SW480 (cell line): ENCODE results near the gene BCAS3.

Source experiments
- DNase-seq: peaks from one replicate; pipeline ENCODE4 v3.0.0-alpha.2; 2016; ENCODE audit warnings: low spot score

BCAS3 gene

GRCh38 chr17:61253937-61254574, 576.4 kb downstream of the BCAS3 start:
- no peak for DNase-seq

GRCh38 chr17:61254904-61255303, 577.3 kb downstream of the BCAS3 start:
- no peak for DNase-seq

GRCh38 chr17:61255647-61256046, 578.0 kb downstream of the BCAS3 start:
- DNase-seq: no peak

- no peak for DNase-seq
Observed at GRCh38 chr17:61259360-61259759, 581.7 kb downstream of the BCAS3 start.

GRCh38 chr17:61260071-61260797, 582.6 kb downstream of the BCAS3 start:
- DNase-seq: no peak

GRCh38 chr17:61261001-61261637, 583.5 kb downstream of the BCAS3 start:
- no peak for DNase-seq

- DNase-seq: no peak
Observed at GRCh38 chr17:61265397-61265796, 587.7 kb downstream of the BCAS3 start.

GRCh38 chr17:61267847-61268246, 590.2 kb downstream of the BCAS3 start:
- DNase-seq: no peak

- DNase-seq: no peak
Observed at GRCh38 chr17:61275395-61275794, 597.7 kb downstream of the BCAS3 start.

GRCh38 chr17:61276806-61277205, 599.2 kb downstream of the BCAS3 start:
- DNase-seq: no peak

GRCh38 chr17:61279476-61280145, 602.0 kb downstream of the BCAS3 start:
- no peak for DNase-seq

GRCh38 chr17:61280338-61280737, 602.7 kb downstream of the BCAS3 start:
- DNase-seq: no peak

- no peak for DNase-seq
Observed at GRCh38 chr17:61280851-61281250, 603.2 kb downstream of the BCAS3 start.

- no peak for DNase-seq
Observed at GRCh38 chr17:61282377-61282776, 604.7 kb downstream of the BCAS3 start.

GRCh38 chr17:61283043-61283442, 605.4 kb downstream of the BCAS3 start:
- no peak for DNase-seq

- DNase-seq: no peak
Observed at GRCh38 chr17:61284174-61284573, 606.5 kb downstream of the BCAS3 start.

GRCh38 chr17:61284746-61285145, 607.1 kb downstream of the BCAS3 start:
- DNase-seq: no peak

- no peak for DNase-seq
Observed at GRCh38 chr17:61285526-61286320, 608.1 kb downstream of the BCAS3 start.

GRCh38 chr17:61286449-61286848, 608.8 kb downstream of the BCAS3 start:
- DNase-seq: no peak

GRCh38 chr17:61289408-61290385, 612.0 kb downstream of the BCAS3 start:
- no peak for DNase-seq
